NCI-H128 (cell line): ENCODE measurements around the gene PDE1A.

Experiments used
- DNase-seq: peaks from one replicate; lab custom pipeline; 2025; ENCODE audit not compliant: unreplicated experiment; lab: John Stamatoyannopoulos, UW

PDE1A gene

GRCh38 chr2:182142062-182142461 is 284.8 kb downstream of the PDE1A start:
- DNase-seq, result no peak

- no peak for DNase-seq
Measured at GRCh38 chr2:182134201-182134600, 292.6 kb downstream of the PDE1A start.

GRCh38 chr2:182133195-182133891 is 293.5 kb downstream of the PDE1A start:
- DNase-seq, result no peak

- DNase-seq, result no peak
Measured at GRCh38 chr2:182132605-182133004, 294.2 kb downstream of the PDE1A start.

GRCh38 chr2:182128821-182129707 is 297.8 kb downstream of the PDE1A start:
- no peak for DNase-seq

GRCh38 chr2:182117196-182117595 is 309.6 kb downstream of the PDE1A start:
- DNase-seq, result no peak

GRCh38 chr2:182116774-182117173 is 310.1 kb downstream of the PDE1A start:
- no peak for DNase-seq

GRCh38 chr2:182115258-182115657 is 311.6 kb downstream of the PDE1A start:
- no peak for DNase-seq

- DNase-seq, result no peak
Measured at GRCh38 chr2:182113334-182113733, 313.5 kb downstream of the PDE1A start.

- DNase-seq, result no peak
Measured at GRCh38 chr2:182110347-182110746, 316.5 kb downstream of the PDE1A start.

- no peak for DNase-seq
Measured at GRCh38 chr2:182103526-182103925, 323.3 kb downstream of the PDE1A start.

GRCh38 chr2:182101263-182101662 is 325.6 kb downstream of the PDE1A start:
- DNase-seq, result no peak

GRCh38 chr2:182098648-182099047 is 328.2 kb downstream of the PDE1A start:
- no peak for DNase-seq

GRCh38 chr2:182097571-182098164 is 329.2 kb downstream of the PDE1A start:
- no peak for DNase-seq

- DNase-seq, result no peak
Measured at GRCh38 chr2:182090486-182090885, 336.4 kb downstream of the PDE1A start.
